GM10248 (cell line): ENCODE results near the gene IGF2BP2.

Source experiments
- CTCF ChIA-PET: fragments of 300-600 bp; sonication (Branson Sonifier 250); formaldehyde crosslinking; extraction: SDS; loops from one replicate; lab custom pipeline; 2021; ENCODE audit warnings: antibody characterized with exemption; lab: Yijun Ruan, JAX
- POLR2A ChIA-PET: fragments of 350-650 bp; sonication (Branson Sonifier 250); formaldehyde crosslinking; extraction: SDS; loops from one replicate; lab custom pipeline; 2020; ENCODE audit warnings: antibody characterized with exemption; lab: Yijun Ruan, JAX
- DNase-seq: peaks from one replicate; pipeline ENCODE4 v3.0.0; 2012; ENCODE audit errors: extremely low spot score
- CTCF ChIP-seq: IDR thresholded peaks from 2 replicates; pipeline ENCODE4 v1.5.1; 2012; ENCODE audit warnings: mild to moderate bottlenecking, low read depth; ENCODE audit errors: extremely low read depth, missing control alignments, control extremely low read depth

Gene IGF2BP2

DNA sequence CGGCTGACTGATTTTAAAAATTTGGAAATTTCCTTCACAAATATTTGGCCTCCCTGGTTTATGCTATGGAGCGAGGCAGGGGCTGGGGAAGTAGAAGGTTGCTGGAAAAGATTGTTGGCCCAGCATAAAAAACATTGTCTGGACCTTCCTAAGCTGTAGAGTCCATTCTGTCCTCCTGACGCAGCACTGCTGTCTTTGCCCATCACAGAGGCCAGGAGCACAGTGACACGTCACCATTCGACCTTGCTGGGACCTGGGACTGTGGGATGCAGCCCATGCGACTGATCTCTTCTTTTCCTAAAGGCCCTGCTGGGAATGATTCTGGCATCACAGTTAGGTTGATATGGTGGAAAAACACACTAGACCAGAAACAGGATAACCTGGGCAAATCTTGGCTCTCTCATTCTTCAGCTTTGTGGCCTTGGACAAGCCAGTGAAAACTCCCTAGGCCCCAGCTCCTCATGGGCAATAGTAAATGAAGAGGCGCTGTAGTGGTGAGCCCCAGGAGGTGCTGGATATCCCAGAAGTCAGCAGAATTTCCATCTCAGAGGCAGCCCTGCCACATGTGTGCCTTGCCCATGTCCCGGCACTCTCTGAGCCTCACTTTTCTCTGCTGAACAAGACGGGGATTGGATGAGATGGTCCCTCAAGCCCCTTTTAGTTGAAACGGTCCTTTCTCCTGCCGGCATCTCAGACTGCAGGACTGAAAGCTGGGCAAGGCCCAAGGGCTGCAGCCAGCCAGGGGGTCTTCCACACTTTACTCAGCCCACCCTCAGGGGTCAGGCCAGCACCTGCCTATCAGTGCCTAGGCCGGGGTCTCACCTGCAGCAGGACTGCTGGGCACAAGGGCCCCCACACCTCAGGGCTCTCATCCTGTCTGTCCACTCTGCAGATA, 169.2 kb downstream of the IGF2BP2 start:
- no peak for DNase-seq
- TF ChIP-seq CTCF: no peak
- CTCF ChIA-PET: interaction anchor here (0.9 to 2.5 kb wide), 3 partner anchors 12 to 113 kb away, joined by 3 to 7 read pairs (median 3); no protein-coding TSS in a partner anchor
- POLR2A ChIA-PET: no interaction called here

GRCh38 chr3:185654758-185655145, 170.1 kb downstream of the IGF2BP2 start:
- DNase-seq: no peak
- ChIA-PET POLR2A (no interaction called here), CTCF (no interaction called here)
- TF ChIP-seq CTCF: no peak

- ChIA-PET POLR2A (no interaction called here), CTCF (interaction anchor here (2.7 kb wide), 1 partner anchor 115 kb away, joined by 10 read pairs; no protein-coding TSS in a partner anchor)
- TF ChIP-seq CTCF: no peak
- DNase-seq: no peak
Observed at GRCh38 chr3:185653949-185654757, 170.7 kb downstream of the IGF2BP2 start.

DNA sequence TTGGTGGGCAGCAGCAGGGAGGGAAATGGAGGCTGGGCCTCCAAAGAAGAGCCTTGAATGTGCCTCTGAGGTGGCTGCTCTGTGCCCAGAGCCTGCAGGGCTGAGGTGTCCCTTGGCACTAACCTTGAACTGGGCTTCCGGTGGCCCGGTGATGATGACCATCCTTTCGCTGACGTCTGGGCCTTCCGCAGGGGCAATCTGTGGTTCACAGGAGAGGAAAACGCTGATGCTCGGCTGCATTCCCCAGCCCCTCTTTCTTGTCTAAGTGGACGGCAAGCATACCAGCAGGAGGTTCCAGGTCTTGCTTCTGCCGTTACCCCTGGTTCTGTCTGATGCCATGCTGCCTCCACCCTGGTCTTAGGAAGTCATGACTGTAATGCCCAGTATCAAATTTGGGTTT, 172.9 kb downstream of the IGF2BP2 start:
- CTCF ChIA-PET: interaction anchor here (0.7 to 11.9 kb wide), 5 partner anchors 9 to 117 kb away, joined by 3 to 108 read pairs (median 4); no protein-coding TSS in a partner anchor

DNA sequence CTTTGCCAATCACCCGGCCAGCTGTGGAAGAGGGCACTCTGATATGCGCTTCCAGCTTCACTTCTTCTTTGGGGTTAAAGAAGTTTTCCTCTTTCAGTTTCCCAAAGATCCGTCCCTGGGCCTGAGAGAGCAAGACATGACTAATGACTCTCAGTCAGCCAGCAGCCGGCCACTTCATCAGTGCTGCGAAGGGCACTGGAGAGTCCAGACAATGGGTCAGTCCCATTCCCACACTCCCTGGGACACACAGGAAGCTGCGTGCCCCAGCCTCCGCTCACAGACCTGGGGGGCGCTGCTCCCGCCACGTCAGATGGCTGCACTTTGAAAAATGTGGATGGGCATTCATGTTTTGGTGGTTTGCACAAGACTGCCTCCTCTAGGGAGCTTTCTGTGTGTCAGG, 175.4 kb downstream of the IGF2BP2 start:
- POLR2A ChIA-PET: interaction anchor here (0.6 kb wide), 1 partner anchor 61 kb away, joined by 14 read pairs; no protein-coding TSS in a partner anchor
- CTCF ChIA-PET: interaction anchor here (2.9 to 11.9 kb wide), 2 partner anchors 12 to 119 kb away, joined by 7 to 108 read pairs; no protein-coding TSS in a partner anchor
- TF ChIP-seq CTCF: no peak
- no peak for DNase-seq

More for the DNA sequence above, 172.9 kb downstream of the IGF2BP2 start:
- no peak for DNase-seq
- TF ChIP-seq CTCF: no peak
- POLR2A ChIA-PET: no interaction called here

- ChIA-PET CTCF (interaction anchor here (1.0 to 11.9 kb wide), 3 partner anchors 13 to 120 kb away, joined by 4 to 108 read pairs (median 7); no protein-coding TSS in a partner anchor), POLR2A (no interaction called here)
- no peak for DNase-seq
- TF ChIP-seq CTCF: no peak
Observed at GRCh38 chr3:185648396-185648795, 176.4 kb downstream of the IGF2BP2 start.
